Activated CD8-positive, alpha-beta memory T cell treated with anti-CD3 and anti-CD28 coated beads for 1 hour (primary cell): ENCODE measurements around the gene C16orf46.
A peak's percentile ranks its signal among the peaks of the same experiment; 100 is the strongest.
"Not testable (repeated sequence)": the region's sequence is repeated elsewhere in the genome, so short reads cannot be mapped to it uniquely, and the experiment has no call there.

Experiments
- DNase-seq, 2 donors: peaks; one replicate each; pipeline ENCODE4 v3.0.0-alpha.2; 2020; ENCODE audit warnings: low read depth in 1 of 2; ENCODE audit errors: extremely low read depth in 1 of 2

The C16orf46 gene, protein sequence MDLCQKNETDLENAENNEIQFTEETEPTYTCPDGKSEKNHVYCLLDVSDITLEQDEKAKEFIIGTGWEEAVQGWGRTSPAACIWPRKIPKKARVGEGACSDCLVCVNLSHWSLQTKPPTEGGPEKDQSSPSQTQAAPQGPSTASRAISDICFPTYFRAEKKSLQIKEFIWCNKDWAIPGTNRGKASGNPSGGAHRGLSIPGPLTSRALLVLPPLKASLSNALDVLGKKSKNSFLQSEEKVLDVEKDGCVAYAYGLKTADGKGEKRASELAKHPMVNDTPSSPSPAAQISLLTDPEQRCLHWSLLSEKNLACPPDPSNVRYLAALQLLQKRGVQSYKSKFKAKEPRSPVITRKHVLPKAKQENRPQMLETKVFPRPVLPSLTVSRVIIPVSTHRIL

DNA sequence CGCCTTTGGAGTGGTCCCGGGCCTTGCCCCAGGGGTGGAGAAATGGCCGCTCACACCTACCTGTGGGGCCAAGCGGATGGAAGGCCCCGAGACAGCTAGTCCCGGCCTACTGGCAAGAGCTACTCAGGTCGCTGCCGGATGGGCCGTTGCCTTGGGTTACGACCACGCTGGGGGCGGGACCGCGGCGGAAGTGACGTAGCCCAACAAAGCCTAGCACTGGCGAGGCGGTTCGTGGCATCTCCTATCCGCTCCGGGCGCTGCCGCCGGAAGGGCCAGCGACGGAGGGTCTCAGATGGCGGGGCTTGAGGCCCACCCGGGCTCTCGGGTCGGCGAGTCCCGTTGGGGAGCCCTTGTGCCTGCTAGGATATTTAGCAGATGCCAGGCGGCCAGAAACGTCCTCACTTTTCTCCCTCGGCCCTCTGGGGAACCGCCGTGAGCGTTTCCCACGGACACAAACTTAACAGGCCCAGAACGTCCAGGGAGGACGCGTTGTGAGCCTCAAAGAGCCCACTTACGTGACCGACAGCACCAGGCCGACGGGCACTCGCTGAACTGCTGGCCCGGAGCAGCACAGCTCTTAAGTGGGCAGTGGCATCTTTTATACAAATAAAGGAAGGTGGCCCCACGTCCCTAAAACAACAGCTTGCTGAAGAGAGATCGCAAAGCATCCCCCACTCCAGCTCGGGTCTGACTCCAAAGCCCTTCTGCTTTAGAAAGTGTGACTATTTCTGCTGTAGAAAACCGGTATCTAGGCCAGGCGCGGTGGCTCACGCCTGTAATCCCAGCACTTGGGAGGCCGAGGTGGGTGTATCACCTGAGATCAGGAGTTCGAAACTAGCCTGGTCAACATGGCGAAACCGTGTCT lies at the start of gene C16orf46:
Gene C16orf46 (minus strand): TSS at position 163 of the 865 bp plus-strand sequence. CDS start 13,283 bp downstream, outside the sequence.
- DNase-seq: peak; percentile 90 to 96

DNA sequence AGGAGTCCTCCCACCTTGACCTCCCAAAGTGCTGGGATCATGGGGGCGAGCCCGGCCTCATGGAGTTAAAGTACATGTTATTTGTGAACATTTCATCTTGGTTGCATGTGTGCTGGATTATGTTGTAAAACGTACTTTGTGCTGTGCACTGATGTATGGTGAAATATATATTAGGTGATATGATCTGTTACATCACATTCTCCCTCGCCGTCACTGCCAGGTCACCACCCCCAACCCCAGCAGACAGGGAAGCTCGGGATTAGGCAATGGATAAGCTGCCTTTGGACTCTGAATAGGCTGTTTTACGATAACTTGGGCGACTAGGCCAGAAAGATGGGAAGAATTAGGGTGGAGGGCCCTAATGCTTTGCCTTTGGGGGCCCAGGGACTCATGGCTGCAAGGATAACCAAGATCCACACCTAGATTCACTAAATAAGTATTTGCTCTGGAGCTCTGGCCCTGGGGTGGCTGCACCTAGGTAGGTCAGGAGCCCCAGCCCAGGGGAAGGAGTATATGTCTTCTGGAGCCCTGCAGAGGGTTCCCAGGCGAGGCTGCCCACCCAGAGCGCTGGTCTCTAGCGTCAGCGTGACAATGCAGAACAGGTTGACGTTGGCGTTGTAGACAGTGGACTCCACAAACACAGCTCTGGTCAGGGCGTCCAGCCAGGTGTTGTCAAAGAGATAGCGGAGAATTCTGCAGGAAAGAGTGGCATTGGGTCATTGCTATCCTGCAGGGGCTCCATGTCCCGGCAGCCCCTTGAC lies 46.2 kb upstream of the C16orf46 start:
- DNase-seq: no peak

DNA sequence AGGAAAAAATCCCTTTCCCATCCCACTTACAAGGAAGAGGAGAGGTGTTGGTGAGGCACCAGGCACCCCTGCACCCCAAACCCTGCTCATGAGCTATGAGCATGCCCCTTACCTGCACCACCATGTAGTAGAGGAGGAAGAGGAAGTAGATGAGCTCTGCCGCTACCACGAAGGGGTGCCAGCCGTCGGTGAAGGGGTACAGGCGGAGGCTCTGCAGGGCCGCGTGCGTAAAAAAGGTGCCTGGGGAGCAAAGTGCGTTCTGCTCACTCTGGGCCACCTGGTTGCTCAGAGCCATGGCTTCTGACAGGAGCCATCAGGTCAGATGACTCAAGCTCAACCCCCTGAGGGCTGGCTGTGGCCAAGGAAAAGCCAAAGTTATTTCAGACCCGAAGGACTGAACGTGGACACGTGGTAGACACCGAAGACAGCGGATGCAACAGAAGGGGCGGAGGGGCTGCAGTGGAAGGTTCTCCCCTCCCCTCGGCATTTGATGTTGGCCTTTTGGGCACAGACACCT lies 44.5 kb upstream of the C16orf46 start:
- no peak for DNase-seq

DNA sequence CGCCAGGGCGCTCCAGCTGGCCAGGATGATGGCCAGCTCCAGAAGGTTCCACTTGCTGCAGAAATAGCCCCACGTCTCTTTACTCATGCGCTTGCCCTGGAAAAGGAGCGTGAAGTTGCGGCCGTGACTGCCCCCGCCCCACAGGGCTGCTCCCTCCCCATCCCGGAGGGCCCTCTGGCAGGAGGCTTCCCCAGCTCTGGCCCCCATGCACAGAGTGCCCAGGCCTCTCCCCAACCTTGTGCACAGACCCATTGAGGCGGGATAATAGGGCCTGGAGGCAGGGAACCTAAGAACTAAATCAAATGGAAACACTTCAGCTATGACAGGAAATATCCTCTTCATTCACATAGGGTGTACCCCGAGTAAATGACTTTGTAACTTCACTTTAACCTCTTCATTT lies 40.4 kb upstream of the C16orf46 start:
- no peak for DNase-seq

DNA sequence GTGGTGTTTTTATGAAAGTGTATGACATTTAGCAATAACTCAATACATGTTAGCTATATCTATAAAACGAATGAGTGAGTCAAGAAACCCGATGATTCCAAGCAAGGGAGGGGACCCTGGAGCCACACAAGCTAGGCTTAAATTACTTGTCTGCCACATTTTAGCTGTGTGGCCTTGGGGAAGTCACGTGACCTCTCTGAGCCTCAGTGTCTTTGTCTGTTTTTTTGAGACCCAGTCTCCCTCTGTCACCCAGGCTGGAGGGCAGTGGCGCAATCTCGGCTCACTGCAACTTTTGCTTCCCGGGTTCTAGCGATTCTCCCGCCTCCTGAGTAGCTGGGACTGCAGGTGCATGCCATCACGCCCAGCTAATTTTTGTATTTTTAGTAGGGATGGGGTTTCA lies 39.2 kb upstream of the C16orf46 start:
- no peak for DNase-seq

DNA sequence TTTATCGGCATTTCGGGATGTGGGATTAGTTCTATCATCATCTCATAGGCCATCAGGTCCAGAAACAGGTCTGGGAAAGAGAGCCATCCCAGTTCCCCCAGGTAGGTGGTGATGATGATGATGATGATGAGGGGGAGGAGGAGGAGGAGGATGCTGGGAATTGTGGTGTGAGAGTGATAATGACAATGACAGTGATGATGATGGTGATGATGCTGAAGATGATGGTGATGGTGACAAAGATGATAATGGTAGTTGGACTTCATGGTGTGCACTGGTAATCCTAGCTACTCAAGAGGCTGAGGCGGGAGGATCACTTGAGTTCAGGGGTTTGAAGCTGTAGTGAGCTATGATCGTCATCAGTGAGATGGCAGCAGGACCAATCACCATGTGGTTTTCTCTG lies 35.4 kb upstream of the C16orf46 start:
- no peak for DNase-seq

DNA sequence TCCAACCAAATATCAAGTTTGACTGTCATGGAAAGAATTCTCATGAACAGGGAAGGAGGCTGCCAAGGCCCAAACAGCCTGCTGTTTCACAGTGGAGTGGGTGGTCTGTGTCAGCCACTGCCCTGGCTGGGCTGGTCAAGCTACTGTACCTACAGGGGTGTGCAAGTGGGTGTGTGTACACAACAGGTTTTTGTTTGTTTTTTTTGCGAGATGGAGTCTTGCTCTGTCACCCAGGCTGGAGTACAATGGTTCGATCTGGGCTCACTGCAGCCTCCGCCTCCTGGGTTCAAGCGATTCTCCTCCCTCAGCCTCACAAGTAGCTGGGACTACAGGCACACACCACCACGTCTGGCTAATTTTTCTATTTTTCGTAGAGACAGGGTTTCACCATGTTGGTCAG lies 32.2 kb upstream of the C16orf46 start:
- DNase-seq: not testable (repeated sequence)

DNA sequence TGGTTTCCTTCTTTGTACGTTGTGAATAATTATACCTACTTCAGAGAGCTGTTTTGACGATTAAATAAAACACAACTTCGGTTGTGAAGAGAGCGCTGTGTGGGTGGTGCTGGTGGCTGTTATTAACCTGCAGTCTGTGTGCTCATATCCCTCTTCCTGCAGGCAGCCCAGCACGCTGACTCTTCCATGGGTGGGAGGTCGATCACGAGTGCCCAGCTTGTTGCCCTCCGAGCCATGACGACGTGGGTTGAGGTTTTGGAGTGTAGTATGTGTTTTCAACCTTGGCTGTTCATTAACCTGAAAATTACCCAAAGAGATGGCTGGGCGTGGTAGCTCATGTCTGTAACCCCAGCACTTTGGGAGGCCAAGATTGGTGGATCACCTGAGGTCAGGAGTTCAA lies 30.5 kb upstream of the C16orf46 start:
- DNase-seq: no peak

DNA sequence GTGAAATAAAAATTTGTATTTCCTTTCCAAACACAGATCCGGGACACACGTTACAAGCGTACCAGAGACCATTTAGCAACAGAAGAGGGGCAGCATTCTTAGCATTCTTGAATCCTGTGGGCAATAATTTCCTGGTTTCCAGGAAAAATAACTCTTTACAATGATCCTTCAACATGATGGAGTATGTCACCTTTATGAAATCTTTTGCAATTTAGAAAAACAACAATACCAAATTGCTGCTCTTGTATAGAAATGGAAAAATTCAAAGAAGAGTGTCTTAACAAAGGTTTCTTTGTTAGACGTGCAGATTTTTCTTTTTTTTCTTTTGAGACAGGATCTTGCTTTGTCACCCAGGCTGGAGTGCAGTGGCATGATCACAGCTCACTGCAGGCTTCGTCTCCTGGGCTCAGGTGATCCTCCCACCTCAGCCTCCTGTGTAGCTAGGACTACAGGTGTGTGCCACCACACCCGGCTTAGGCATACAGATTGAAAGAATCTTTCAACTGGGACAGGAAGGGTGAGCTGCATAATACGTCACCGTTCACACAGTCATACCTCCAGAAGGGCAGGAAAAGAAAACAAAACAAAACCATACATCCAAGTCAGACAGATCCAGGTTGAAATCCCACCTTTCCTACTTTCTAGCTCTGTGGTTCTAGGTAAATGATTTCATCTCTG lies 29.9 kb upstream of the C16orf46 start:
- no peak for DNase-seq

DNA sequence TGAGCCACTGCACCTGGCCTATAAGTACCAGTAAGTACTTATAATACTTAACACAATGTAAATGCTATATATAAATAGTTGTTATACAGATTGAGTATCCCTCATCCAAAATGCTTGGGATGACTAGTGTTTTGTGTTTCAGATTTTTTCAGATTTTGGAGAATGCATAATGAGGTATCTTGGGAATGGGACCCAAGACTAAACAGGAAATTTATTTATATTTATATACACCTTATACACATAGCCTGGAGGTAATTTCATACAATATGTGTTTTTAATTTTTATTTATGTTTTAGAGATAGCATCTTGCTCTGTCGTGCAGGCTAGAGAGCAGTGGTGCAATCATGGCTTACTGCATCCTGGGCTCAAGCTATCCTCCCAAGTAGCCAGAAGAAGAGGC lies 28.9 kb upstream of the C16orf46 start:
- DNase-seq: no peak

DNA sequence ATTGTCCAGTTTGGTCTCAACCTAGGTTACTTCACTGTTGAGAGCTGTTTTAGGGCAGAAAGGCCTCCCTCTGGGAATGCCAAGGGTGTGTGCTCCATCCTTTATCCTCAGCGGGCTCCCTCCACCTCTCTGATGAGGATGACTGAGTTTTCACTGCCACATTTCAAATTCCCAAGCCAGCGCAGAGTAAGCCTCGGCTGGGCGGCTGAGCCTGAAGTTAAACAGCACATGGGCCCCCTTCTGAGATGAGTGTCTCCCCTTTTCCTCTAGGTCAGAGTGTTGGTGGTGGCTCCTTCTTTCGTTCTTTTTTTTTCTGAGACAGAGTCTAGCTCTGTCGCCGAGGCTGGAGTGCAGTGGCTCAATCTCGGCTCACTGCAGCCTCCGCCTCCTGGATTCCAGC lies 24.7 kb upstream of the C16orf46 start:
- DNase-seq: no peak

DNA sequence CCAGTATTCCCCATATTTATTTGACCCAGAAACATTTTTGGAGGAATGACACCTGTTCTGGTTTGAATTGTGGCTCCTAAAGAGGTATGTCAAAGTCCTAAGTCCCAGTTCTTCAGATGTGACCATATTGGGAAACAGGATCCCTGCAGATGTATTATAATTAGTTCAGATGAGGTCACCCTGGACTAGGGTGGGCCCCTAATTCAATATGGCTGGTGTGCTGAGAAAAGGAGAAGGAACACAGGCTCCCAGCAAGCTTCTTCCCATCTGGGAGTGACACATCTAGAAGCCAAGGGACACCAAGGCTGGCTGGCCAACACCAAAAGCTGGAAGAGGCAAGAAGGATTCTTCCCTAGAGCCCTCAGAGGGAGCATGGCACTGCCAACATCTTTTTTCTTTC lies 22.9 kb upstream of the C16orf46 start:
- no peak for DNase-seq

DNA sequence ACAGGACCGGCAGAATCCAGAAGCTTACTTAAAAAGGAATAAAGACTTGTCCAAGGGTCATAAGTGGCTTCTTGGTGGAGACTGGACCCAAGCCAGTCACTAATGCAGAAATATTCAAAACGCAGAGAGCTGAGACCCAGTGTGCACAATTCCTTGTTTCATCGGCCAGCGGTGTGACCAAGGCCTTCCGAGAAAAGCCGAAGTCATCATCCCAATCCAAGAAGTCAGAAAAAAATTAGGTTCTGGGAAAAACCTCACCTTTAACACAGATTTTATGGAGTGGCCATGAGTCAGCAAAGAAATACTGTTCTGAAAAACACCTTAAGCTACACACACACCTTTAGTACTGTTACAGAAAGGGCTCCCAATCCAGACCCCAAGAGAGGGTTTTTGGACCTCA lies 20.2 kb upstream of the C16orf46 start:
- DNase-seq: no peak

DNA sequence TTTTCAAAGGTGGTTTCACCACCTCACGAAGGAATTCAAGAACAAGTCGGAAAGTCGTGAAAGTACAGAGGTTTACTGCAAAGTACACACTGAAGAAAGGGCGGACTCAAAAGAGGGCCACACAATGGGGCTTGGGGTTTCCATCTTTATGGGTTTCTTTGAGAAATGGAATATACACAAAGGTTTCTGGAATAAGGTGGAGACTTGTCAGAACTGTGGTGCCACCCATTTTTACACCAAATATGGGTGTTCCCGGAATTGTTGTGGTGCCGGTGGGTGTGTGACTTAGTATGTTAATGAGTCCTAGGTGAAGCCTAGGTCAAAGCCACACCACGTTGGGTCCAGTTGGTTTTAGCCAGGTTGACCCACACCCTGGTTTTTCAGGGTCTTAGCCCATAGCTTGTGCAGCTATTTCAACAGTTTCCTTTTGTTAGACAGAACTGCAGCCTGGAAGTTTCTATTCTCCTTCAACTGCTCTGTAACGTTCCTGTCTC lies 19.7 kb upstream of the C16orf46 start:
- no peak for DNase-seq

DNA sequence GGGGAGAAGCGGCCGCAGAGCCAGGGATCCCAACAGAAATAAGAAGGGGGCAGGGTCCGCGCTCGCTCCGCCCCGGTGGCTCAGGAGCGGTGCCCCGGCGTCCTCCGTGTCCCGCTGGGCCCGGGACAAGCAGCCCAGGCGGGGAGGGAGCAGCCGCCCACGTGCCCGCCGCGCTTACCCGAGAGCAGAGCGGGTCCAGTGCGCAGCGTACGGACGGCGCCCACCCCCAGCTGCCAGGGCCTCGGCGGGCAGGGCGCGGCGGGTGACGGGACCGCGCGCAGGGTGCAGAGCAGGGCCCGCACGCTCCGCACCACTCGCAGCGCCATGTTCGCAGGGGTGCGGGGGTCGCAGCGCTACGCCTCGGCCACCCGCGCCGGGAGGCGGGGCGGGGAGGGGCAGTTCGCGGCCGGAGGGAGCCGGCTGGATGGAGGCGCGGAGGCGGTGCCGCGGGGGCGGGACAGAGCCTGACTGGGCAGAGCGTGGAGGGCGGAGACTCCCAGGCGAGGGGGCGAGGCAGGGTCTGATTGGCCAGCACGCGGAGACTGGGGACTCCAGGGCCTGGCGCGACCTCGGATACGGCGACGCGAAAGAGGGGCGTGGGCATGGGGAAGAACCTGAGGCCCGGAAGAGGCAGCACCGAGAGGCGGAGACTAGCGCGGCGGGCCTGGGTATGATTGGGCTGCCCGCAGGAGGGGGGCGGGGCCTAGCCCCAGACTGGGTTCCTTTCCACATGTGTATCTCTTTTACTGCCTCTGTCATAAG lies 19.1 kb upstream of the C16orf46 start, which contains the start of gene GCSH:
Gene GCSH (minus strand): TSS at position 443 of the 762 bp plus-strand sequence. CDS start 117 bp downstream, at position 326.
- peak; percentile 95 to 96 for DNase-seq

DNA sequence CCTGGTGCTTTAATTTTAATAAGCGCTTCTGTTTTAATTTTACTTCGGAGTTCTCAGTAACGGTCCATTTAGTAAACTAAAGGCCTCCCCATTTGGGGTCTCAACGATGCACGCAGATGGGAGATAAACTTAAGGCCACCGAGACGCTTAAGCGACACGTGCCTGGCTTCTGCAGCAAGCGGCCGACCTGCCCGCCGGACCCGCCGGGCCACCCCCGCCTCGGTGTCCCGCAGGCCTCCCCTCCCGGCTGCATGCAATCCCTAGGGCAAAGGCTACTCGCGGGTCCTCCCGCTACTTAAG lies 18.6 kb upstream of the C16orf46 start:
- DNase-seq: no peak

DNA sequence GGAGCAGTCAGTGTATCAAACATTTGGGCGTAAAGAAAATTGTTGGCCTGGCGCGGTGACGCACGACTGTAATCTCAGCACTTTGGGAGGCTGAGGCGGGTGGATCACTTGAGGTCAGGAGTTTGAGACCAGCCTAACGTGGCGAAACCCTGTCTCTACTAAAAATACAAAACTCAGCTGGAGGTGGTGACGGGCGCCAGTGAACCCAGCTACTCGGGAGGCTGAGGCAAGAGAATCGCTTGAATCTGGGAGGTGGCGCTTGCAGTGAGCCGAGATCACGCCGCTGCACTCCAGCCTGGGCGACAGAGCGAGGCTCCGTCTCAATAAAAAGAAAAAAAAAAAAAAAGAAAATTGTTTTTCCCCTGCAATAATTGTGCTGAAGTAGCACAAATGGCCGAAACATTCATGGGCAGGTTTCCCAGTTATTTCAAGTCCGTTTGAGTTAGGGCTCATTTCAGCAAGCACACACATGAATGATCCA lies 17.8 kb upstream of the C16orf46 start:
- no peak for DNase-seq

DNA sequence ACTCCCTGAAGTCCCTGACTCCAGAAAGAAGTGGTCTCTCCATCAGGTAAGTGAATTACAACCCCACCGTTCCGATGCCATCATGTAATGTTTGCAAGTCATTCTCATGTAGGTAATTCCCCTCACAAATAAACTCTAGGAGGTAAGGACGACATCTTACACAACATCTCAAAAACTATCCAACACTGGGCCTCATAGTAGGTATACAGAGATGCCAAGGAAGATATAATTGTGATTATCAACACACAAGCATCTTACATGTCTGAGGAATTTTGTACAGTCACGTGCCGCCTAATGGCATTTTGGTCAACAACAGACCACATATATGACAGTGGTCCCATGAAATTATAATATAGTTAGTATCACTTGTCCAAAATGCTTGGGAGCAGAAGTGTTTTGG lies 11.8 kb upstream of the C16orf46 start:
- DNase-seq: no peak

DNA sequence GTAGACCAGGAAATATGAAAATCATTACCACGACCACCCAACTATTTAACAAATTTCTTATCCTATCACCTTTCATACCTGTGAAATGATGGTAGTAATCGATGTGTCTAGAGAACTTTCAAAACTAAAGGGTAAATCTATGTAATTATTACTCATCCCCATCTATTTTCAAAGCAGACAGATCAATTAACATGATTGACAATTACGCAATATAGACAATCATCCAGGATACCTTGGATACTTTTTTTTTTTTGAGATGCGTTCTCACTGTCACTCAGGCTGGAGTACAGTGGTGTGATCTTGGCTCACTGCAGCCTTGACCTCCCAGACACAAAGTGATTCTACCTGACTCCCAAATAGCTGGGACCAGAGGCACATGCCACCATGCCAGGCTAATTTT lies 4.0 kb upstream of the C16orf46 start:
- DNase-seq: no peak

DNA sequence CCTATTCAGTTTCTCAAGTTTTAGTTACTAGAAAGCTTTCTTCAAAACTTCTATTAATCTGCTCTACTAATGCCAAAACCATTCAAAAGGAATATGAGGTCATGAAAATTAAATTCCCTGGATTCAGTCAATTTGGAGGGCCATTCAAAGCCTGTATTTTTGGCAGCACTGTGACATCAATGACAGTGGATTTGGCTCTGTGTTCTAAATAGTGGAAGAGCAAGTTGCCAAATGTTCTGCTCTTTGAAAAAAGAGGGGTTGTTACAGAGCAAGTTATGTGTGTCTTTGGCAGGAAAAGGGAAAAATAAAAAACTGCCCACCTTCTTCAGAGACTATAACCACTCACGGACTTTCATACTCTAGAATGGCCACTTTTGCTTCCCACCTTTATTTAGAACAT lies 3.2 kb upstream of the C16orf46 start:
- no peak for DNase-seq
